GM23248 (cell line): ENCODE data around the gene NELFA.

Source experiments
- EZH2 ChIP-seq: fragments of 200-600 bp; sonication (generic); IDR thresholded peaks from 2 replicates; pipeline ENCODE4 v1.6.1; 2018; ENCODE audit warnings: antibody characterized with exemption, mild to moderate bottlenecking; ENCODE audit not compliant: insufficient read depth, poor library complexity, severe bottlenecking
- EZH2phosphoT487 ChIP-seq: fragments of 200-600 bp; sonication (generic); IDR thresholded peaks from 2 replicates; pipeline ENCODE4 v1.6.1; 2018; ENCODE audit warnings: antibody characterized with exemption, moderate library complexity, mild to moderate bottlenecking, low read depth; ENCODE audit not compliant: insufficient read depth

DNA sequence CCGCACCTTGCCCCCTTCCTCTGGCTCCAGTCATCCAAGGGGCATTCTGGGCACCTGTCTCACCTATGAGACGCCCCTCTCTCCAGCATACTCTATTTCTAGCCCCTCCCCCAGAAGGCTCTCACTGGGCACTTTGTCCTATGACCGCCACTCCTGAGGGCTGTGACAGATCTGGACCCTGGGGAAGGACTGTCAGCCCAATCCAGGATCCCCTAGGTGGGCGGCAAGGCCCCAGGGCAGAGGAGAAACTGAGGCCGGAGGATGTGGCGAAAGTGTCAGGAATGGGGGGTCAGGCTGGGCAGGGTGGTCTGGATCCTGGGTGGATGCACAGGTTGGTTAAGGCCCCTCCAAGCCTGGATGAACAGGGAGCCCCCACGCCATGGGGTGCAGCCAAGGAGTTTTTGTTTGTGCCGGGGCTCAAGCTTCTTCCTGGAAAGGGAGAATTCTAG lies 34.2 kb upstream of the NELFA start:
- TF ChIP-seq EZH2phosphoT487: no peak
- no peak for TF ChIP-seq EZH2
